IPS-11a (cell line): ENCODE results near the gene STIM2.
"Not testable (repeated sequence)": the region's sequence is repeated elsewhere in the genome, so short reads cannot be mapped to it uniquely, and the experiment has no call there.

Experiments used
- H3K4me3 ChIP-seq: one replicate; pipeline ENCODE4 v1.5.1; 2013; ENCODE audit warnings: low read depth, low read length, control low read depth

The STIM2 gene

GRCh38 chr4:27022963-27023362 is 162.3 kb downstream of the STIM2 start:
- H3K4me3 ChIP-seq = no peak overlapping the region

DNA sequence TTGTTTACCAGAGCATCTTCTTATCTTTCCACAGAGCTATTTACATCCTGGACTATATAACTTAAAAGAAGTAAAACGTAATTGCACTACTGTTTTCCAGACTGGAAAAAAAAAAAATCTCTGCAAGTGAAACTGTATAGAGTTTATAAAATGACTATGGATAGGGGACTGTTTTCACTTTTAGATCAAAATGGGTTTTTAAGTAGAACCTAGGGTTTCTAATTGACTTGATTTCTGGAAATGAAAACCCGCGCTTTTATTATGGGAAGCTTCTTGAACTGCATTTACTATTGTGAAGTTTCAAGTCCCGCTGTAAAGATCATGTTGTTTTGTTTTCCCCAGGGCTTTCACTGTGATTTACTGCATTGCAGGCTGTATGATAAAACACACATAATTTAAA is 162.7 kb downstream of the STIM2 start:
- H3K4me3 ChIP-seq = no peak overlapping the region

DNA sequence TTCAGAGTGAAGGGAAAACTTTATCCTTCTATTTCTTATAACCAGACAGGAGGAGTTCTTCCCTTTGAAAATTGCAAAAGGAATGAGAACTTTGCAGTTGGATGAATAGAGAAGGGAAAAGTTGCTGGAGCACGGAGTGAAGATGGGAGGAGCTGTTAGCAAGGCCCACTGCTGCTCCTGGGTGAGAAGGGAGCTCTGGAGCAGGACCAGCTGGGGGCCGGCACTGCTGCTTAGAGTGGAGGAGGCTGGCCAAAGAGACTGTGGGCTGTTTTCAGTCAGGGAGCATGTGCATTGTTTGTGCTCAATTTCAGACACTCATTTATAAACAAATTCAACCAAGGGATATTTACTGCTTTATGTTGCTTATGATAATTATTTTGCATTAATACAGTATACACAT is 164.2 kb downstream of the STIM2 start:
- no peak overlapping the region for H3K4me3 ChIP-seq

DNA sequence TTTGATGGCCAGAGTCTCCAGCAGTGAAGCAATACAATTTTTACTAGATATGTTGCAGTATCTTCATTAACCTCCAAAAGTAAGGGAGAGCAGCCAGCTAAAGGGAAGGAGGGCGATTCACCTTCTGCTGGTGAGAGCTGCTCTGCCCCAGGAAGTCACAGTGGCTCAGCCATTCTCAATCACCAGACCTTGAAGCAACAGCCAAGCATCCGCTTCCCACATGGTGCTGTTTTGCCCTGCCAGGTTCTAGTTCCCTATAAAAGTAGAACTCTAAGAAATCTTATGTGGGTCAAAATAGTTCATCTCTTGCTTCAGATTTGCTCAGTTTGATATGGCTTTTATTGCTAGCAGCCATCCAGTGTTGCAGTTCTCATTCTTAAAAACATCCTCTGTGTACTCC is 166.8 kb downstream of the STIM2 start:
- H3K4me3 ChIP-seq = no peak overlapping the region

DNA sequence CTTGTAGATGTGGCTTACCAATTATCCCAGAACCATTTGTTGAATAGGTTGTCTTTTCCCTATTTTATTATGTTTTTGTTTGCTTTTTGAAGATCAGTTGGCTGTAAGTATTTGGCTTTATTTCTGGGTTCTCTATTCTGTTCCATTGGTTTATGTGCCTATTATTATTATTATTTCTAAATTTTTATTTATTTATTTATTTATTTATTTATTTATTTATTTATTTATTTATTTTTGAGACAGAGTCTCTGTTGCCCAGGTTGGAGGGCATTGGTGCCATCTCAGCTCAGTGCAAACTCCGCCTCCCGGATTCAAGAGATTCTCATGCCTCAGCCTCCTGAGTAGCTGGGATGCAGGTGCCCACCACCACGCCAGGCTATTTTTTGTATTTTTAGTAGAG is 174.5 kb downstream of the STIM2 start:
- not testable (repeated sequence) for H3K4me3 ChIP-seq

DNA sequence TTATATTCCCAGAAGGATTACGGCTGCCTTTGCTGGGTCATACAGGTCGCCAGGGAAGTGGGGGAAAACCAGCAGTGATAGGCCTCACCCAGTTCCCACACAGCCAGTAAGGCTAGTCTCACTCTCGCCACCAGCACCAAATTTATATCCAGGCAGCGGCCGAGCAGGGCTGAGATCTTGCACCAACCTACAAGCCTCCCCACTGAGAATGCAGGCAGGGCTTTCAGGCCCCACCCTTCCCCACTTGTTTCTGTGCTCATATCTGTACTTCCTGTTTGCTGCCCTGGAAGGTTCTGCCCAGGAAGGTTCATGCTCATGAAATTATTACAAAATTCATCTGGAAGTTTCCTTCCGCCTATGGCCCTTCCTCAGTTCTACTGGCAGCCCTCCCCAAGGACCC is 179.7 kb downstream of the STIM2 start:
- no peak overlapping the region for H3K4me3 ChIP-seq

DNA sequence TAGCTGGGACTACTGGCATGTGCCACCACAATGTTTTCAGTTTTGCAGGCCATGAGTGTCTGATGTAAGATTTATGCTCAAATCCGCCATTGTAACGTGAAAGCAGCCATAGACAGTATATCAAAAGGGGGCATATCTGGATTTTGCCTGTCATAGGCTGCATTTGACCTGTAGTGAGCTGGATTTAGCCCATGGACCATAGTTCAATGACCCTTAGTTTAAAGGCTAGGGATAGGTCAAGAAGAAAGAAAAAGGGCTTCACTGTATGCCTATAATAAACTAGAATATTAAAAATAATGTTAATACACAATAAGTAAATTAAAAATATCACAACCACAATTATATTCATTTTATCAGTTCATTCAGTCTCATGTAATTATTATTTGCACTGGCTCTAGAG is 181.8 kb downstream of the STIM2 start:
- no peak overlapping the region for H3K4me3 ChIP-seq

GRCh38 chr4:27043200-27043599 is 182.6 kb downstream of the STIM2 start:
- no peak overlapping the region for H3K4me3 ChIP-seq

- no peak overlapping the region for H3K4me3 ChIP-seq
Measured at GRCh38 chr4:27046851-27047250, 186.2 kb downstream of the STIM2 start.

- H3K4me3 ChIP-seq = no peak overlapping the region
Measured at GRCh38 chr4:27048429-27049238, 188.0 kb downstream of the STIM2 start.

DNA sequence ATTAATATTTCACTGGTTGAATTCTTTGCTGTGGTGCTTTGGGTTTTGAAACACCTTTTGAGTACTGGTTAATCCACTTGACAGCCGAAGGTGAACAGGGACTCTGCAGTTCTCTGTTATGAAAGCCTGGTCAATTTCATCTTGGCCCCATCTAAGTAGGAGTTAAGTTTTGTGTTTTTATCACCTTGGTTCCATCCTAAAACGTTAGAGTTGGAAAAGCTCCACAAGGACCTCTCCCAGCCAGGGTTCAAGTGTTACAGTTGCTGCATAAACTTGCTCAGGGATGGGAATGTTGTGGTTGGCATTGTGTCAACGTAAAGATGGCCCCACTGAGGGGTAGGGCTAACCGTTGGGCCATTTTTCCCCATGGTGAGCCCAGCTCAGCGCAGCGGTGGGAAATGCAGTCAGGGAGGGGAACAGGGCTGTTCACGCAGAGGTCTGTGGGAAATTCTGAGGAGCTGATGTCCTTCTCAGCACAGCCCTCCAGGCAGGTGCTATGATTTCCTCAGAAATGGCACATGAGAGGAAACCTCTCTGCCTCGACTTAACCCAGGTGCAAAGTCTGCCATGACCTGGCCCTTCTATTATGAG is 188.7 kb downstream of the STIM2 start:
- H3K4me3 ChIP-seq = no peak overlapping the region

- H3K4me3 ChIP-seq = no peak overlapping the region
Measured at GRCh38 chr4:27050731-27051130, 190.1 kb downstream of the STIM2 start.

DNA sequence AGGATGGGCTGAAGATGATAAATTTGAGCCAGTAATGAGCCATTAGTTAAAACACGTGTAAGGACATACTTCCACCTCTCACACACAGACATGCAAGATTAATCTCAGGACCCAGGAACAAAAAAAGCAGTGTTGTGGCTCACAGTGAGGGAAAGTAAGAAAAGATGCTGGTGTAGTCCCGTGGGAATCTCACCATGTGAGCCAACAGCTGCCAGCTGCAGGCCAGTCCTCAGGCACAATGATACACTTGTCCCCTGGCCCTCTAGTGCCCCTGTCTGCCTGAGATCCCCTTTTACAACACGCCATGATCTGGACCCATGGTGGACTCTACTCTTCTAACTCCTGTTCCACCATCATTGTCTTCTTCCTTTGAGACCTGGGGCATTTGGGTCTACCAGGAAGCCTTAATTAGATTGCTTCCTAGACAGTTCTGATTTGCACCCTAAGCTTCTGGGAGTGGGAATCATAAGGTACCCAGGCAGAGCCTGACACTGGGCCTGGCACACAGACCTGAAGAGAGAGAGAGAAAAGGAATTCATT is 194.7 kb downstream of the STIM2 start:
- H3K4me3 ChIP-seq = no peak overlapping the region

- no peak overlapping the region for H3K4me3 ChIP-seq
Measured at GRCh38 chr4:27056281-27056680, 195.6 kb downstream of the STIM2 start.

- no peak overlapping the region for H3K4me3 ChIP-seq
Measured at GRCh38 chr4:27057053-27057452, 196.4 kb downstream of the STIM2 start.

DNA sequence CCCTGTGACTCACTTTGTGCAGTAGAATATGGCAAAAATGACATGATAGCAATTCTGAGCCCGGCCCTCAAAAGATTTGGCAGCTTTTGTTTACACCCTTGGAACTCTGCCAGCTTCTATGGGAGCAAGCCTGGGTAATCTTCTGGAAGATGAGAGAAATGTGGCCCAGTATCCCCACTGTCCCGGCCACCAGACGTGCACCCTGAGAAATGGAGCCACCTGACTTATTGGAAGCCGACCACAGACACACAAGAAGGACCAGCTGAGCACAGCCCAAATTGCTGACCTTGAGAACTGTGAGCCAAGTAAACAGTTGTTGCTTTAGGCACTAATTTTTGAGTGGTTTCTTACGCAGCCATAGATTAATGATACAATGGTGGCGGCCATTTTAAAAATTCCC is 197.0 kb downstream of the STIM2 start:
- H3K4me3 ChIP-seq = no peak overlapping the region

GRCh38 chr4:27058819-27059406 is 198.3 kb downstream of the STIM2 start:
- H3K4me3 ChIP-seq = no peak overlapping the region

GRCh38 chr4:27059446-27059845 is 198.8 kb downstream of the STIM2 start:
- no peak overlapping the region for H3K4me3 ChIP-seq

GRCh38 chr4:27062256-27062655 is 201.6 kb downstream of the STIM2 start:
- H3K4me3 ChIP-seq = no peak overlapping the region

DNA sequence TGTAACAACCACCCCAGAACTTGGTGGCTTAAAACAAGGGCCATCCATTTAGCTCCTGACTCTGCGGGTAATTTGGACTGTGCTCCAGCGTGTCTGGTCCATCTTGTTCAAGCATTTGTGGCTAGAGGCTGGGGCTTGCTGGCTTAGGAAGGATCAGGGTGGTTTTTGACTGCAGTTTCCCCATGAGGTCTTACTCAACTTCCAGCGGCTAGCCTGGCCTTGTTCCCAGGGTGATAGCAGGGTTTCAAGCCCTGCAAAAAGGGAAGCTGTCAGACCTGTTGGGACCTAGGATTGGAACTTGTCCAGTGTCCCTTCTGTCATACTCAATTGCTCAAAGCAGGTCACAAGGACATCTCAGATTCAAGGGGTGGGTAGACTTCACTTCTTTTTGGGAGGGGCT is 205.9 kb downstream of the STIM2 start:
- no peak overlapping the region for H3K4me3 ChIP-seq

DNA sequence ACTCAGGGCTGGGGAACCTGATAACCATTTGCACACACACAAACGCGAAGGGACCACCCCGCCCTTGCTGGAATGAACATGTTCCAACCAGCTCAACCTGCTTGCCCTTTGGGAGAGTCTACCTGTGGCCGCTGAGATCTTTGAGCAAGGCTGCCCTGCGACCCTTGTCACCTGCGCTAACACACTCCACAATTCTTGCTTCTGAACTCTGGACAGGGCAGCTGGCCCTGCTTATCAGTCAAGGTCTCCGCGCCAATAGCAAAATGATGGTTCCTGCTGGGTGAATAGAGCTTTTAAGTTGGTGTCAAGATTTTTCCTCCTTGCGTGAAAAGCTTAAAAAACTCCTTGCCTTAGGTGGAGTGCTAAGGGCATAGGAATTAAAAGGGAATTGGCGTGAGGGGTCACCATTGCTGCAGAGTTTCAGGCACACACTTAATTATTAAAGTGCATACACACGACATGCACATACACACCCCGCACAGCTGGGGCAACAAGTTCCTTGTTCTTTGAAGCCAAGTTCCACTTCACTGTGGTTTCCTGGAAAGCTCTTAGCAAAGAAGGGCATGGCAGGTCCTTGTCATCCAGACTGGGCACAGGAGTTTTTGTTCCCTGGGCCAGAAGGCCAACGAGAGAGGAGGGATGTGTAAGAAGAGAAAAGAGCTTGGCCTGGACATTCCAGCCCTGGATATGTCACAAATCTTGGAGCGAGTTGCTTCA is 207.7 kb downstream of the STIM2 start:
- H3K4me3 ChIP-seq = no peak overlapping the region
